Upper lobe of left lung (tissue), 4 donors: Measurements from ENCODE around the gene CD99L2.

Experiments
- POLR2A ChIP-seq, 4 donors: fragments of 450-650 bp; IDR thresholded peaks; one replicate each; pipeline ENCODE4 v1.5.1; 2016 to 2017; ENCODE audit warnings: antibody characterized with exemption in 4 of 4, mild to moderate bottlenecking in 2 of 4
- TF ChIP-seq, protein P1 (sequence below), 6 experiments: fragments of 450-650 bp in 4 of 6; fragments of 200-600 bp in 2 of 6; sonication (generic) in 2 of 6; IDR thresholded peaks; one replicate each; pipeline ENCODE4 v1.5.1; 2016 to 2019; ENCODE audit warnings: antibody characterized with exemption in 6 of 6

DNA sequence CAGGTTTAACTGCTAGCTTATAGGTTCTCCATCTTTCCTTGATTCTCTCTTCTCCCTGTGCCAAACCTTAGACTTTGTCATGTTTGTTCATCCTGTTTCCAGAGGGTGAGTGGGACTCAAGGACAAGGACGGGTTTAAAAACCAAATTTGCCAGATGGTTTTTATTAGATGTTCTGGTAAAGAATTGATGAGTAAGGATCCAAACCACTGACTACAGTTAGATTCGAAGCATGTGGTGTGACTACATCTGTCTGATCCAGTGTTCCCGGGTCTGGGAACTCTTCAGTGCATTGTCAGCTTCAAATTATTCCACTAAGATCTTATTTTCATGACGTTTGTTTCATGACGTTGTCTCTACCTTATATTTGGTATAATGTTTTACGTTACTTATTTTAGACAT, 167.7 kb downstream of the CD99L2 start:
- TF ChIP-seq POLR2A (IDR thresholded peaks at IDR 0.05): no peak
- TF ChIP-seq, protein P1, sequence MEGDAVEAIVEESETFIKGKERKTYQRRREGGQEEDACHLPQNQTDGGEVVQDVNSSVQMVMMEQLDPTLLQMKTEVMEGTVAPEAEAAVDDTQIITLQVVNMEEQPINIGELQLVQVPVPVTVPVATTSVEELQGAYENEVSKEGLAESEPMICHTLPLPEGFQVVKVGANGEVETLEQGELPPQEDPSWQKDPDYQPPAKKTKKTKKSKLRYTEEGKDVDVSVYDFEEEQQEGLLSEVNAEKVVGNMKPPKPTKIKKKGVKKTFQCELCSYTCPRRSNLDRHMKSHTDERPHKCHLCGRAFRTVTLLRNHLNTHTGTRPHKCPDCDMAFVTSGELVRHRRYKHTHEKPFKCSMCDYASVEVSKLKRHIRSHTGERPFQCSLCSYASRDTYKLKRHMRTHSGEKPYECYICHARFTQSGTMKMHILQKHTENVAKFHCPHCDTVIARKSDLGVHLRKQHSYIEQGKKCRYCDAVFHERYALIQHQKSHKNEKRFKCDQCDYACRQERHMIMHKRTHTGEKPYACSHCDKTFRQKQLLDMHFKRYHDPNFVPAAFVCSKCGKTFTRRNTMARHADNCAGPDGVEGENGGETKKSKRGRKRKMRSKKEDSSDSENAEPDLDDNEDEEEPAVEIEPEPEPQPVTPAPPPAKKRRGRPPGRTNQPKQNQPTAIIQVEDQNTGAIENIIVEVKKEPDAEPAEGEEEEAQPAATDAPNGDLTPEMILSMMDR (IDR thresholded peaks at IDR 0.05): no peak
